GM19193 (cell line): ENCODE data around the gene UBE2D3.

Experiments used
- POLR2A ChIP-seq: IDR thresholded peaks from 4 replicates; pipeline ENCODE4 v1.6.1; 2011; ENCODE audit not compliant: insufficient read depth, insufficient read length; ENCODE audit errors: extremely low read depth

The UBE2D3 gene

GRCh38 chr4:102843938-102844337 is 16.6 kb upstream of the UBE2D3 start:
- TF ChIP-seq POLR2A: no peak

- TF ChIP-seq POLR2A: no peak
Measured at GRCh38 chr4:102843273-102843672, 15.9 kb upstream of the UBE2D3 start.

- TF ChIP-seq POLR2A: no peak
Measured at GRCh38 chr4:102842367-102842766, 15.0 kb upstream of the UBE2D3 start.

- TF ChIP-seq POLR2A: no peak
Measured at GRCh38 chr4:102836596-102836995, 9.2 kb upstream of the UBE2D3 start.

GRCh38 chr4:102832667-102833066 is 5.3 kb upstream of the UBE2D3 start:
- TF ChIP-seq POLR2A: no peak

DNA sequence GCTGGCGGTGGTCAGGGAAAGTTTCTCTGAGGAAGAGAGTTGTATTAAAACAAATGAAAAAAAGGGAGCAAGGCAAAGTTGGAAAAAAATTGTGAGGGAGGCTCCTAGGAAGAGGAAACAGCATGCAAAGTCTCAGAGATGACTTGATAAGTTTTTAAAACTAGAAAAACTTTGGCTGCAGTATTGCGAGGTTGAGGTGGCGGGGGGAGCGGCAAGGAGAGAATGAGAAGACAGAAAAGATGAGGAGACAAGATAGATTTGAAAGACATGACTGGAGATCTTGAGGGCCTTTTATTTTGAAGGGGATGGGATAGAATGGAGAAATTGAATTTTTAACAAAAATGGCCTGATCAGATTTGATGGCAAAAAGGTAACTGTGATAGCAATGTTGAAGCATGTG is 4.8 kb upstream of the UBE2D3 start:
- TF ChIP-seq POLR2A: no peak

DNA sequence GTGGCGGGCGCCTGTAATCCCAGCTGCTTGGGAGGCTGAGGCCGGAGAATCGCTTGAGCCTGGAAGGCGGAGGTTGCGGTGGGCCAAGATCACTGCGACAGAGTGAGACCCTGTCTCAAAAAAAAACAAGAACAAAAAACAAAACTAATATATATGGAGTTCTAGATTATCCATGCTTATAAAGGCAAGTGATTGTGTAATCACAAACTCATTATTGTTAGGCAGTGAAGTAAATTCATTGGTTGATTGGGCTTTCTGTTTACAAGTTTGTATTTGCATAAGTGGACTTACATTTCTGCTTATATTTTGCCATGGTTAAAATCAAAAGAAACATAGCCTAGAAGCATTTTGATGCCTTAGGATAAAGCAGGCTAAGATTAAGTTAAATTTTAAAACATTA is 2.5 kb upstream of the UBE2D3 start:
- TF ChIP-seq POLR2A: no peak

- no peak for TF ChIP-seq POLR2A
Measured at GRCh38 chr4:102828497-102828808, 1.1 kb upstream of the UBE2D3 start.

- peak; percentile 82 for TF ChIP-seq POLR2A
Measured at GRCh38 chr4:102827674-102828496, 534 bp upstream of the UBE2D3 start.

DNA sequence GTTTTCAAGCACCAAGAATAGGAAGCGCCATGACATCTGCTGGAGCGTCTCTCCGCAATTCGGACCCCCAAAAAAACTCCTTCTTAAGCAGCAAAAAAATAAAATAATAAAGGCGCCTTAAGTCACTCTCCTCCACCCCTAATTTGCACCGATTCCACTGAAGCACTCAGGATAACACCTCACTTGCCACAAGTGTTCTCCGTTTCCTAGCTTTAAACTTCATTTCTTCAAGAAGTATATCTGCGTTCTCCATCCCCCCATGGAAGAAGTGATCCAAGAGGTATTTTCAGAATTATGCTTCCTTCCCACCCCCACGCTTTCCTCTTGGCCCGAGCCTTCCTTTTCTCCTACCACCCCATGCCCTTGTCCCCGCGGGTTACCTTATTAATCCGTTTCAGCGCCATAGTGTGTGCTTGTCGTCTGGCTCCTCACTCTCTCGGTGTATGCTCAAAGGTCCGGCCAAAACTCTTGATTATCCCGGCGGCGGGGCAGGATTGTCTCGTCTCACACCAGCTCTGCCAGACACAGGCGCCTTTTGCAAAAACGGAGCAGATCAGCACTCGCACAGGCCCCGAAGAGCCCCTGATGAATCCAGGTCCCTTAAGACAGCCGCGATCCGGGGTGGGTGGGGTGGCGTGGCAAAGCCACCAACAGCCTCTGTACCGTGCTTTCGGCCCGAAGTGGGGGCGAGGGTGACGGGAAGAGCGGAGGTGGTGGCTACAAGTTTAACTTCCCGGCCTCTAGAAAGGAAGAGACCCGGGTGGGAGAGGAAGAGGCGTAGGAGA is 1.1 kb downstream of the UBE2D3 start:
- TF ChIP-seq POLR2A: no peak

DNA sequence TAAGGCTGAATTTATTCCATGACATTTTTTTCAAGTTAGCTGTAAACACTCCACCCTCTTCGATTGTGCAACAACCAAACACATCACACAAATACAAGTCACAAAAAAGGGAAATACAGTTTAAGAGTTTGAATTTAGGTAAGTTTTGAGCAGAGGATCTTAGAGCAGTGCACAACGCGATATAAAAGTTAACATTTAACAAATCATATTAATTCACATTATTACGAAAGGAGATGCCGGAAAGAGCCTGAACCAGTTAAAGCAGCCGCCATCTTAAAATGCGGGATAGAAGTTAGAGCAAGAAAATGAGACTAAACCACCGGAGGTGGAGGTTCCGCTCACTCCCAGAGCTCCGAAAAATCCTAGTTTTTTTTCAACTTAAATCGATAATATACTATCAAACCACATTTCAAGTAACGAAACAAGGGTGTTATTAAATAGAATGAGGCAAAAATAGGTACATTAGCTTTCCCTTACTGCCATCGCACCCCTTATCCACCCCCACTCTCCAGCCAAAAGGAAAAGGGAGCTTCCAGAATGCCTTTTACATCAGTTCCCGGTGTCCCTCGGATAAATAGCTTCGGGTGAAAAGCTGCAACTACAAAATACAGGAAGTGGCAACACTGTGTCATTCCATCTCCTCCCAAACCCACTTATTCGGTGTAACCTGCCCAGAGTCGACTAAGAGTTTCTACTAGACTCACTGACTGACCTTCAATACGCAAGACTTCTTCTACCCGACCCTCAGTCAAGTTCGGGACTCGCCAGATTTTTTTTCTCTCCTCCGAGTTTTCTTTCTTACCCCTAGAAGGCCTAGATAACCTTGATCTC is 1.9 kb downstream of the UBE2D3 start:
- no peak for TF ChIP-seq POLR2A

DNA sequence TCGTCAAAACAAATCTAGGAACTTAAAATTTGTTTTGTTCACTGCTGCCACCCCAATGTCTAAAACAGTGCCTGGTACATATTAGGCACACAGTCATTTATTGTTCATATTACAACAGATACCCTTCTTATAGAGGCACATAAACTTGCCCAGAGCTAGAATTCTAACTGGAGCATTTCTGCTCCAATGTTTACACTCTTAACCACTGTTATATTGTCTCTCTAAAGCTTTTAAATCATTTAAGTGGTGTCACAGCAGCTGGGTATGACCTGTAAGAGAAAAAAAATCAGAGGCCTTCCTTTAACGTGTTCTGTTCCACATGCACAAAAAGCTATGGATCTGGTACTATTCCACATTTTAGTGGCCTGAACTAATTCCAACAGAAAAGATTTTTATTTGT is 3.0 kb downstream of the UBE2D3 start:
- no peak for TF ChIP-seq POLR2A

DNA sequence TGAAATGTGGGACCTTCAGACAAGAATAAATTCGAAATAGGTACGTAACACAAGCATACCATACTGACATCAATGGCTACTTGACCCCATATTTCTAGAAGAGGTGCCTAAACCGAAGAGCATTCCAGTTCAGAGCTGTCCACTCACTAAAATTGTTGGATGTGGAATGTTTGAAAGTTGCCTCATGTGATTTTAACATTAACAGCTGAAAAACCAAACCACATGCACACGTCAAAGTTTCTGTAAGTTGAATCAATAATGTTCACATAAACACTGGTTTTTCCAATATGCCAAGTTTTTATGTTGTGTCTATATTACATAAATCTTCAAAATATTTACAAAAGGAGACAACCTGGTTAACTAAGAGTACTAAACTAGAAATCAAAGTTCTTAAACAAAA is 3.5 kb downstream of the UBE2D3 start:
- TF ChIP-seq POLR2A: no peak

DNA sequence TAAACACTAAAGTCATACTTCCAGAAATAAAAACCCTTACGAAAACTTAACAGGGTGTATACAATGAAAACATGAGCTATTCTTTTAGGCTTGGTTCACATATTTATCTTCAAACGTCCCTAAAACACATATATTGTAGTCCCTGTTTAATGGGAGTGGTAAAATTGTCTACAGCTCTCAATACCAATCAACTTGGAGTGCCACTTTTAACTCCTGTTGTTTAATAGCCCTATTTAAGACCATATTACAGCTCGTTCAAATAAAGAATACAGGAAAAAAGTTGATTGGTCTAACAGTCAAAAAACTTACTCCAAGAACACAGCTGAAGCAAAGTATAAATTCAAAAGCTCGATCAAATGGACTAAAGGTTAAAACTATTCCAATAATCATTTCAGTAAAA is 3.9 kb downstream of the UBE2D3 start:
- no peak for TF ChIP-seq POLR2A
